ENCODE results near the gene CALML3.

CALML3 gene

GRCh38 chr10:5527332-5528200 lies 2.8 kb downstream of the CALML3 start:
- Histone ChIP-seq H3K4me1 (ENCODE audit: control insufficient read depth, insufficient read depth, low read length) (no peaks in the 10 kb centered on the region), H3K27me3 (ENCODE audit: control insufficient read depth, insufficient read depth, low read length, poor library complexity, severe bottlenecking) (no peaks in the 10 kb centered on the region), H3K4me3 (ENCODE audit: insufficient read depth, low read depth, low read length) (no peak overlapping the region), H3K36me3 (ENCODE audit: control insufficient read depth, insufficient read depth, low read length) (no peaks in the 10 kb centered on the region), H3K9me3 (ENCODE audit: control insufficient read depth, low read length) (peaks cover 3% of the 10 kb centered on the region), H3K27ac (ENCODE audit: insufficient read depth, low read depth, low read length, poor library complexity, severe bottlenecking) (no peak overlapping the region)
- 85 to 88% methylated on average over 10 of the region's 10 CpGs for WGBS, 2 experiments

- 93 to 94% methylated on average over 11 of the region's 11 CpGs for WGBS, 2 experiments
- Histone ChIP-seq H3K4me3 (ENCODE audit: insufficient read depth, low read depth, low read length) (no peak overlapping the region), H3K27ac (ENCODE audit: insufficient read depth, low read depth, low read length, poor library complexity, severe bottlenecking) (no peak overlapping the region), H3K27me3 (ENCODE audit: control insufficient read depth, insufficient read depth, low read length, poor library complexity, severe bottlenecking) (no peaks in the 10 kb centered on the region), H3K36me3 (ENCODE audit: control insufficient read depth, insufficient read depth, low read length) (no peaks in the 10 kb centered on the region), H3K4me1 (ENCODE audit: control insufficient read depth, insufficient read depth, low read length) (no peaks in the 10 kb centered on the region), H3K9me3 (ENCODE audit: control insufficient read depth, low read length) (peaks cover 3% of the 10 kb centered on the region)
These were observed 4.4 kb downstream of the CALML3 start for GRCh38 chr10:5528989-5529701.

DNA sequence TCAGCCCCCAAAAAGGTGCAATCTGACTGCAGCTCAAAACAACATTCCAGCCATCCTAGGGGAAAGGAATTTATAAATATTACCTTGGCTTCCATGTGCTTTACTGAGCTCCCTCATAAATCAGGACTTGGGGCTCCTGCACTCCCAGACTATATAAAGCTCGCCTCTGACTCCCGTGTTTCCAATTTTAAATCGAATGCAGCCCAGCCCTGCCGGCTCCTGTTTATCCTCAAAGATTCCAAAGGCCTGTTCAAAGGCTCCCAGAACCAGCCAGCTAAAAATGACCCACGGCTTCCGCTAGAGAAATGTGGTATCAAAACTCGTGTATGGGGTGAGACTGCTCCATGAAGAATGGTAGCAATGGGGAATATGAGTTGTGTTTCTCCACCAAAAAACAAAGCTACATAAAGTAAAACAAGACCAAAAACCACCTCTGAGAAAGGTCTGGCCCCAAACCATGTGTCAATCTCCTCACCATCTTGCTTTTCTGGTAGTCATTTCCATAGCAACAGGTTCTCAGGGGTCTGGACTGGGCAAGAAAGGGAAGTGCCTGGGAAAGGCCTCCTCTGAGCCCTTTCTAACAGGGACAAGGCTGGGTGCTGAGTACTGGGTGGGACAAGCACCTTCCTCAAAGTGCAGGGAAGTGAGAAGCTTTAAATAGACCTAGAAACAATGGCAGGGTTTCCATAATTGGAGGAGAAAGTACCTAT lies 5.1 kb downstream of the CALML3 start:
- WGBS, 2 experiments: 92 to 95% methylated on average over 7 of the region's 7 CpGs
- no peaks in the 10 kb centered on the region for H3K27me3 ChIP-seq (ENCODE audit: control insufficient read depth, insufficient read depth, low read length, poor library complexity, severe bottlenecking)
- H3K4me3 ChIP-seq (ENCODE audit: insufficient read depth, low read depth, low read length): no peak overlapping the region
- H3K27ac ChIP-seq (ENCODE audit: insufficient read depth, low read depth, low read length, poor library complexity, severe bottlenecking): no peak overlapping the region
- no peaks in the 10 kb centered on the region for H3K4me1 ChIP-seq (ENCODE audit: control insufficient read depth, insufficient read depth, low read length)
- H3K9me3 ChIP-seq (ENCODE audit: control insufficient read depth, low read length): peaks cover 3% of the 10 kb centered on the region
- no peaks in the 10 kb centered on the region for H3K36me3 ChIP-seq (ENCODE audit: control insufficient read depth, insufficient read depth, low read length)

DNA sequence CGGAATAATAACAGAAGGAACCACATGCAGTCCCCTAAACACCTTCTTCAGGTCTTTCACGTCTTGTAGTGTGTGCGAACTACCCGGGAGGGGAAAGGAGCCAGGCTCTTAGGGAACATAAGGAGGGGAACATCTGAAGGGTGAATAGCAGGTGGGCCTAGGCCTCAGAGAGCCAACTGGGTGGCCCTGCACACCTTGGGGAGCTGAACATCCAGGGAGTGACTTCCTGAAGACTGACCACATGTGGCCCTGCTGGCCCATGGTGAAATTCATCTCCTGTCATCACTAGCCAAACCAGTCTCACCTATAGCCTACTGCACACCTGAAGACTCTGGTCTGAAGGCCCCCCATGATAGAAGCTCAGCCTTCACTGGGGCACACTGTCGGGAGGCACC lies 5.6 kb downstream of the CALML3 start:
- no peak overlapping the region for H3K4me3 ChIP-seq (ENCODE audit: insufficient read depth, low read depth, low read length)
- H3K27ac ChIP-seq (ENCODE audit: insufficient read depth, low read depth, low read length, poor library complexity, severe bottlenecking): no peak overlapping the region
- no peaks in the 10 kb centered on the region for H3K4me1 ChIP-seq (ENCODE audit: control insufficient read depth, insufficient read depth, low read length)
- 94 to 98% methylated on average over 5 of the region's 5 CpGs for WGBS, 2 experiments
- H3K9me3 ChIP-seq (ENCODE audit: control insufficient read depth, low read length): peaks cover 3% of the 10 kb centered on the region
- no peaks in the 10 kb centered on the region for H3K36me3 ChIP-seq (ENCODE audit: control insufficient read depth, insufficient read depth, low read length)
- H3K27me3 ChIP-seq (ENCODE audit: control insufficient read depth, insufficient read depth, low read length, poor library complexity, severe bottlenecking): no peaks in the 10 kb centered on the region

- Histone ChIP-seq H3K27ac (ENCODE audit: insufficient read depth, low read depth, low read length, poor library complexity, severe bottlenecking) (no peak overlapping the region), H3K4me3 (ENCODE audit: insufficient read depth, low read depth, low read length) (no peak overlapping the region), H3K27me3 (ENCODE audit: control insufficient read depth, insufficient read depth, low read length, poor library complexity, severe bottlenecking) (no peaks in the 10 kb centered on the region), H3K4me1 (ENCODE audit: control insufficient read depth, insufficient read depth, low read length) (no peaks in the 10 kb centered on the region), H3K9me3 (ENCODE audit: control insufficient read depth, low read length) (peaks cover 3% of the 10 kb centered on the region), H3K36me3 (ENCODE audit: control insufficient read depth, insufficient read depth, low read length) (no peaks in the 10 kb centered on the region)
- WGBS, 2 experiments: 93 to 94% methylated on average over 16 of the region's 16 CpGs
These were observed 6.2 kb downstream of the CALML3 start for GRCh38 chr10:5530846-5531557.

DNA sequence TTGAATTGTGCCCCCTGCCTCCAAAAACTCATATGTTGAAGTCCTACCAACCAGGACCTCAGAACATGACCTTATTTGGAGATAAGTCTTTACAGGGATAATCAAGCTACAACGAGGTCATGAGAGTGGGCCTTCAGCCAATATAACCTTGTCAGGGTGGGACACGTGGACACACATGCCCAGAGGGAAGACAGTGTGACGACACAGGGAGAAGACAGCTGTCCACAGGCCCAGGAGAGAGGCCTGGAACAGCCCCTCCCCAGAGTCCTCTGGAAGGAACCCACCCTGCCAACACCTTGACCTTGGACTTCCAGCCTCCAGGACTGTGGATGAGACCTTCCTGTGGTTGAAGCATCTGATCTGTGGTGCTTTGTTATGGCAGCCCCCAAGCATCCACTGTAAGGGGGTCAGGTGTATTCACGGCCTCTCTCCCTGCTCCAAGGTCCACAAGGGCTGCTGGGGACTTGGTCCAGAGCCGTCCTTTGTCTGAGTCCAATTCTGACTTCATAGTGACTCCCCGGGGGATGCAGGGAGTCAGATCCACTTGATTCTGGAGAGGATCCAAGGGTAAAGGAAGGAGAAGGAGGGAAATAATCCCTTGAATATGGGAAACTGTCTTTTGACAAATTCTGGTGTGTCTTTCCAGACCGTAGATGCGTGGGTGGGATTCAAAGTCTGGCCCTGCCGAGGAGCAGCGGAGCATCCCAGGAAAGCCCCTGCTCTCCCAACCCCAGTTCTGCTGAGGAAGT lies 7.0 kb downstream of the CALML3 start:
- Histone ChIP-seq H3K9me3 (ENCODE audit: control insufficient read depth, low read length) (peaks cover 3% of the 10 kb centered on the region), H3K4me3 (ENCODE audit: insufficient read depth, low read depth, low read length) (no peak overlapping the region), H3K4me1 (ENCODE audit: control insufficient read depth, insufficient read depth, low read length) (no peaks in the 10 kb centered on the region), H3K27me3 (ENCODE audit: control insufficient read depth, insufficient read depth, low read length, poor library complexity, severe bottlenecking) (no peaks in the 10 kb centered on the region), H3K36me3 (ENCODE audit: control insufficient read depth, insufficient read depth, low read length) (no peaks in the 10 kb centered on the region), H3K27ac (ENCODE audit: insufficient read depth, low read depth, low read length, poor library complexity, severe bottlenecking) (no peak overlapping the region)
- WGBS, 2 experiments: 95 to 96% methylated on average over 10 of the region's 10 CpGs

- Histone ChIP-seq H3K27me3 (ENCODE audit: control insufficient read depth, insufficient read depth, low read length, poor library complexity, severe bottlenecking) (no peaks in the 10 kb centered on the region), H3K9me3 (ENCODE audit: control insufficient read depth, low read length) (peaks cover 3% of the 10 kb centered on the region), H3K4me3 (ENCODE audit: insufficient read depth, low read depth, low read length) (no peak overlapping the region), H3K27ac (ENCODE audit: insufficient read depth, low read depth, low read length, poor library complexity, severe bottlenecking) (no peak overlapping the region), H3K36me3 (ENCODE audit: control insufficient read depth, insufficient read depth, low read length) (no peaks in the 10 kb centered on the region), H3K4me1 (ENCODE audit: control insufficient read depth, insufficient read depth, low read length) (no peaks in the 10 kb centered on the region)
- 95 to 97% methylated on average over 10 of the region's 10 CpGs for WGBS, 2 experiments
These were observed 7.5 kb downstream of the CALML3 start for GRCh38 chr10:5532307-5532605.

GRCh38 chr10:5532618-5533097 lies 7.9 kb downstream of the CALML3 start:
- Histone ChIP-seq H3K36me3 (ENCODE audit: control insufficient read depth, insufficient read depth, low read length) (no peaks in the 10 kb centered on the region), H3K4me3 (ENCODE audit: insufficient read depth, low read depth, low read length) (no peak overlapping the region), H3K27ac (ENCODE audit: insufficient read depth, low read depth, low read length, poor library complexity, severe bottlenecking) (no peak overlapping the region), H3K27me3 (ENCODE audit: control insufficient read depth, insufficient read depth, low read length, poor library complexity, severe bottlenecking) (no peaks in the 10 kb centered on the region), H3K4me1 (ENCODE audit: control insufficient read depth, insufficient read depth, low read length) (no peaks in the 10 kb centered on the region), H3K9me3 (ENCODE audit: control insufficient read depth, low read length) (peaks cover 3% of the 10 kb centered on the region)
- 95 to 97% methylated on average over 6 of the region's 6 CpGs for WGBS, 2 experiments

- Histone ChIP-seq H3K9me3 (ENCODE audit: control insufficient read depth, low read length) (peaks cover 3% of the 10 kb centered on the region), H3K4me1 (ENCODE audit: control insufficient read depth, insufficient read depth, low read length) (no peaks in the 10 kb centered on the region), H3K27me3 (ENCODE audit: control insufficient read depth, insufficient read depth, low read length, poor library complexity, severe bottlenecking) (no peaks in the 10 kb centered on the region), H3K4me3 (ENCODE audit: insufficient read depth, low read depth, low read length) (no peak overlapping the region), H3K27ac (ENCODE audit: insufficient read depth, low read depth, low read length, poor library complexity, severe bottlenecking) (no peak overlapping the region), H3K36me3 (ENCODE audit: control insufficient read depth, insufficient read depth, low read length) (no peaks in the 10 kb centered on the region)
- WGBS, 2 experiments: 91 to 95% methylated on average over 21 of the region's 21 CpGs
These were observed 8.5 kb downstream of the CALML3 start for GRCh38 chr10:5533098-5533731.

Measured in ectodermal cell (in vitro differentiated cells).